HFF-Myc (cell line): ENCODE data around the gene ATP2C2.
"Not testable (repeated sequence)": the region's sequence is repeated elsewhere in the genome, so short reads cannot be mapped to it uniquely, and the experiment has no call there.

Experiments used
- DNase-seq: peaks from one replicate; pipeline ENCODE4 v3.0.0-alpha.2; 2011; ENCODE audit warnings: low read depth; ENCODE audit errors: extremely low read depth
- H3K4me3 ChIP-seq: replicated peaks from 2 replicates; pipeline ENCODE4 v1.5.1; 2011; ENCODE audit warnings: low read depth, mild to moderate bottlenecking, control low read depth, low read length
- TF ChIP-seq, protein P1 (sequence below): IDR thresholded peaks from 2 replicates; pipeline ENCODE4 v1.5.1; 2012; ENCODE audit warnings: mild to moderate bottlenecking, low read depth, low read length, control low read depth; ENCODE audit errors: missing control alignments

Gene ATP2C2

GRCh38 chr16:84392031-84392360 is 23.7 kb downstream of the ATP2C2 start:
- H3K4me3 ChIP-seq = no peak overlapping the region
- TF ChIP-seq, protein P1, sequence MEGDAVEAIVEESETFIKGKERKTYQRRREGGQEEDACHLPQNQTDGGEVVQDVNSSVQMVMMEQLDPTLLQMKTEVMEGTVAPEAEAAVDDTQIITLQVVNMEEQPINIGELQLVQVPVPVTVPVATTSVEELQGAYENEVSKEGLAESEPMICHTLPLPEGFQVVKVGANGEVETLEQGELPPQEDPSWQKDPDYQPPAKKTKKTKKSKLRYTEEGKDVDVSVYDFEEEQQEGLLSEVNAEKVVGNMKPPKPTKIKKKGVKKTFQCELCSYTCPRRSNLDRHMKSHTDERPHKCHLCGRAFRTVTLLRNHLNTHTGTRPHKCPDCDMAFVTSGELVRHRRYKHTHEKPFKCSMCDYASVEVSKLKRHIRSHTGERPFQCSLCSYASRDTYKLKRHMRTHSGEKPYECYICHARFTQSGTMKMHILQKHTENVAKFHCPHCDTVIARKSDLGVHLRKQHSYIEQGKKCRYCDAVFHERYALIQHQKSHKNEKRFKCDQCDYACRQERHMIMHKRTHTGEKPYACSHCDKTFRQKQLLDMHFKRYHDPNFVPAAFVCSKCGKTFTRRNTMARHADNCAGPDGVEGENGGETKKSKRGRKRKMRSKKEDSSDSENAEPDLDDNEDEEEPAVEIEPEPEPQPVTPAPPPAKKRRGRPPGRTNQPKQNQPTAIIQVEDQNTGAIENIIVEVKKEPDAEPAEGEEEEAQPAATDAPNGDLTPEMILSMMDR = no peak
- DNase-seq = no peak

- H3K4me3 ChIP-seq, DNase-seq: not testable (repeated sequence)
Observed at GRCh38 chr16:84396082-84396481, 27.7 kb downstream of the ATP2C2 start.

DNA sequence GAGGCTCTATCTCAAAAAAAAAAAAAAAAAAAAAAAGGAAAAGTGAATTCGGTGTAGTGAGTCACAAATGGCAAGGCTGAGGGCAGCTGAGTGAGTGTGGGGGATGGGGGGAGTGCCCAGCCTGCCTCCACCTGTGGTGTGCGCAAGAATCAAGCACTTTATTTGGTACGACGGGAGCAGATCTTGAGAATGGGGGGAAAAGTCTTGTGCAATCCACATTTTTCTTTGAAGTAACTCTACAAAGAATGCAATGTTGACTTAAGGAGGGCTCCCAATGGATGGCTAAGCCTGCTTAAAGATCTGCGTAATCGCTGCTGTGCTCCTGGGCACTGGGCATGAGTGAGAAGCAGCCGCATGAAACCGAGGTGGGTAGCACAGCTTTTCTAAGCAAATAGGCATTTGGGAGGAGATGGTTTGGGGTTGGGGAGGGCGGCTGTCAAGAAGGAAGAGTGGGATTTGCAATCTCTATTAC is 28.2 kb downstream of the ATP2C2 start:
- H3K4me3 ChIP-seq = no peak overlapping the region
- no peak for DNase-seq
- TF ChIP-seq, protein P1 = no peak

DNA sequence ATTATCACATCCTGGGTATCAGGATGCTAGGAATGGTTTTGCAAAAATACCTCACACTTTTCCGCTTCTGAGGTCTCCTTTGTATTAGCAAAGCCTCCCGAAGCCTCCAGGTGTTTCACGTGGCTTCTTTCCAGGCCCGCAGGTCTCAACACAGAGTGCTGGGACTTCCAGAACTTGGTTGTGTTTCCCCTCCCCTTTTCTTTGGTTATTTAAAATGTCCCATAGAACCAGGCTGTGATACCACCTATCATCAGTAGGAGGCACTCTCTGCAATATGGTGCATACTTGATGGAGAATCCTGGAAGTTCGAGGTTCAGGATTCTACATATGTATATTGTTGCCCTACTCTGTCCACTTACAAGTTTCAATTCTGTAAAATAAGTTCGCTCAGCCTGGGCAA is 28.8 kb downstream of the ATP2C2 start:
- TF ChIP-seq, protein P1 = no peak
- H3K4me3 ChIP-seq = no peak overlapping the region

GRCh38 chr16:84398701-84399100 is 30.4 kb downstream of the ATP2C2 start:
- no peak overlapping the region for H3K4me3 ChIP-seq
- DNase-seq = no peak
- TF ChIP-seq, protein P1 = no peak

More for the DNA sequence above, 28.8 kb downstream of the ATP2C2 start:
- DNase-seq = no peak

DNA sequence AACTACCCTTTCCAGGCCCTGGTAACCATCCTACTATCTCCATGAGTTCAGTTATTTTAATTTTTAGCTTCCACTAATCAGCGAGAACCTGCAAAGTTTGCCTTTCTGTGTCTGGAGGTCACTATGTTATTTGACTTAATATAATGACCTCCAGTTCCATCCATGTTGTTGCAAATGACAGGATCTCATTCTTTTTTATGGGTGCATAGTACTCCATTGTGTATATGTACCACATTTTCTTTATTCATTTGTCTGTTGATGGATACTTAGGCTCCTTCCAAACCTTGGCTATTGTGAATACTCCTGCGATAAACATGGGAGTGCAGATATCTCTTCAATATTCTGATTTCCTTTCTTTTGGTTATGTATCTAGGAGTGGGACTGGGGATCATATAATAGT is 31.6 kb downstream of the ATP2C2 start:
- DNase-seq = not testable (repeated sequence)

DNA sequence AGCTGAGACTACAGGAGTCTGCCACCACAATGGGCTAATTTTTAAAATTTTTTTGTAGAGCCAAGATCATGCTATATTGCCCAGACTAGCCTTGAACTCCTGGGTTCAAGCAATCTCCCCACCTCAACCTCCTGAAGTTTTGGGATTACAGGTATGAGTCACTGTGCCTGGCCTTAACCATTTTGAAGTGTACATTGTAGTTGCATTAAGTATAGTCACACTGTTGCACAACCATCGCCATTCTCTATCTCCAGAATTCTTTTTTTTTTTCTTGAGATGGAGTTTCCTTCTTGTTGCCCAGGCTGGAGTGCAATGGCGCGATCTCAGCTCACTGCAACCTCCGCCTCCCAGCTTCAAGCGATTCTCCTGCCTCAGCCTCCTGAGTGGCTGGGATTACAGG is 35.1 kb downstream of the ATP2C2 start:
- DNase-seq, H3K4me3 ChIP-seq: not testable (repeated sequence)

More for the DNA sequence above, 31.6 kb downstream of the ATP2C2 start:
- not testable (repeated sequence) for H3K4me3 ChIP-seq

DNA sequence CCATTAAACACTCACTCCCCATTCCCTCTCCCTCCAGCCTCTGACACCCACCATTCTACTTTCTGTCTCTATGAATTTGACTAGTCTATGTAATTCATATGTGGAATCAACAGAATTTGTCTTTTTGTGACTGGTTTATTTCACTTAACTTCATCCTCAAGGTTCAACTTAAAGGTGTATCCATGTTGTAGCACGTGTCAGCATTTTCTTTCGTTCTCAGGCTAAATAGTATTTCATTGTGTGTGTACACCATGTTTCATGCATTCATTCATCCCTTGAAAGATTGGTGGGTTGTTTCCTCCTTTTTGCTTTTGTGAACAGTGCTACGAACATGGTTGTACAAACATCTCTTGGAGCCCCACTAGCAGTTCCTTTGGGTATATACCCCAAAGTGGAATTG is 36.0 kb downstream of the ATP2C2 start:
- DNase-seq = no peak
- TF ChIP-seq, protein P1 = no peak
- no peak overlapping the region for H3K4me3 ChIP-seq
